OCI-LY1 (cell line): ENCODE results near the gene SUPT3H.

Experiments
- EZH2 ChIP-seq: fragments of 200-600 bp; sonication (generic), shearing (Covaris generic); IDR thresholded peaks from 2 replicates; pipeline ENCODE4 v1.8.0; 2017; ENCODE audit warnings: borderline replicate concordance, mixed run types, mild to moderate bottlenecking, antibody characterized with exemption, low read length, moderate library complexity, mixed read lengths
- TF ChIP-seq, protein P1 (sequence below): fragments of 200-600 bp; sonication (generic), shearing (Covaris generic); IDR thresholded peaks from 2 replicates; pipeline ENCODE4 v1.5.1; 2017; ENCODE audit warnings: mild to moderate bottlenecking, antibody characterized with exemption, low read length, moderate library complexity, mixed read lengths

DNA sequence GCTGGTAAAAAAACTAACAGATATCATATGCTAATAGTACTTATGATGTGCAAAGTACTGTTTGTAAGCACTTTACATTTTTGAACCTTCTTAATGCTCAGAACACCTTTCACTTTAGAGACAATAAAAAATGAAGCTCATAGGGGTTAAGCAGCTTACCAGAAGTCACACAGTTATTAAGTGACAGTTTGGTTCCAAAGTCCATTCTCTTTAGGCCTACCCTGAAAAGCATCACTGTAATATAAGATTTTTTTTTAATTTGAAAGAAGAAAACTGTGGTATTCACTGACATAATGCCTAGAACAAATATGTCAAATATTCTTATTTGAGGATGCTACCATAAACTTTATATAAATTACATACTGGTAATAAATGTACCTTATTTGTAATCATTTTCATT is 177.2 kb downstream of the SUPT3H start:
- TF ChIP-seq, protein P1, sequence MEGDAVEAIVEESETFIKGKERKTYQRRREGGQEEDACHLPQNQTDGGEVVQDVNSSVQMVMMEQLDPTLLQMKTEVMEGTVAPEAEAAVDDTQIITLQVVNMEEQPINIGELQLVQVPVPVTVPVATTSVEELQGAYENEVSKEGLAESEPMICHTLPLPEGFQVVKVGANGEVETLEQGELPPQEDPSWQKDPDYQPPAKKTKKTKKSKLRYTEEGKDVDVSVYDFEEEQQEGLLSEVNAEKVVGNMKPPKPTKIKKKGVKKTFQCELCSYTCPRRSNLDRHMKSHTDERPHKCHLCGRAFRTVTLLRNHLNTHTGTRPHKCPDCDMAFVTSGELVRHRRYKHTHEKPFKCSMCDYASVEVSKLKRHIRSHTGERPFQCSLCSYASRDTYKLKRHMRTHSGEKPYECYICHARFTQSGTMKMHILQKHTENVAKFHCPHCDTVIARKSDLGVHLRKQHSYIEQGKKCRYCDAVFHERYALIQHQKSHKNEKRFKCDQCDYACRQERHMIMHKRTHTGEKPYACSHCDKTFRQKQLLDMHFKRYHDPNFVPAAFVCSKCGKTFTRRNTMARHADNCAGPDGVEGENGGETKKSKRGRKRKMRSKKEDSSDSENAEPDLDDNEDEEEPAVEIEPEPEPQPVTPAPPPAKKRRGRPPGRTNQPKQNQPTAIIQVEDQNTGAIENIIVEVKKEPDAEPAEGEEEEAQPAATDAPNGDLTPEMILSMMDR, result no peak
- no peak for TF ChIP-seq EZH2
